Ramos (cell line): Measurements from ENCODE around the gene ANKS6.

ENCODE experiments used
- in situ Hi-C: fragments of 300-500 bp; cut with MboI; formaldehyde crosslinking; loops from one replicate; pipeline ENCODE4 v1.14.3; 2022; ENCODE audit warnings: low sequenced_read_pairs; ENCODE audit not compliant: unreplicated experiment

ANKS6 gene

GRCh38 chr9:98794802-98795201, 1.6 kb downstream of the ANKS6 start:
- in situ Hi-C loops, result loop anchor here (25.0 kb wide), 4 partner anchors 258 to 883 kb away; partner anchors contain the start of genes NANS and TRMO

- in situ Hi-C loops, result loop anchor here (25.0 kb wide), 4 partner anchors 256 to 881 kb away; partner anchors contain the start of genes NANS and TRMO
Observed at GRCh38 chr9:98793031-98793430, 3.3 kb downstream of the ANKS6 start.

DNA sequence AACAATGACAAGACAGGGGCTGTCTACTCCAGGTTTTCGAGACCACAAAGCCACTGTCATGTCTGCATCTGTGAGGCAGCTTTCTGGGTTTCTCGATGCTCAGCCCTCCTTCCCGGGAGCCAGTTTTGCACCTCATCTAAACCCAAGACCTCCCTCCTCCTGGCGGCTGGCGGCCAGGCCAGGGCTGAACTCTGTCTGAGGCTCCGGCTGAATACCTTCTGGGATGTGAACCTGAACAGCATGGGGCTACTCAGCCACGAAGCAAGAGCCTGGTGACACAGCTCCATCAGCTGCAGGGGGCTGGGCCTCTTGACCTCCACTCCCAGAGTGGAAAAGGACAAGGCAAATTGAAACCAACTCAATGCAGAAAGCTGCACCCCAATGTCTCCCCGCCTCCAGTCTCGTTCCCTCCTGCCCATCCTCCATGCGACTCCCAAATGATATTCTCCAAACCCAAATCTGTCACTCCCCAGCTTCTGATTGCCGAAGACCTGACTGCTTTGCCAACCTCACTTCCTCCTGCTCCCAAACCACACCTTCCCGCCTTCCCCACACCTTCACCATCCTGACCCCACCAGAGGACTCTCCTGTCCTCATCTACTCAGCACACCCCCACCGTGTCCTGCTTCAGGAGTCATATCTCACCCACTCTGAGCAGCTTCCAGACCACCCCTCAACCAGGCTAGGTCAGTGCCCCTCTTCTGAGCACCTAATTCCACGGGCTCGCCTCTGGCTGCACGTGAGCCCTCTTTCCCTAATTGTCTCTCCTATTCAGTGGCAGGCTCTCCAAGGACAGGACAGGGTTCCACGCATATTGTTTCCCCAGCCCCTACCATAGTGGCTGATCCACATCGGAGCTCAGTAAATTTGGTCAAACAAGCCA, 4.5 kb downstream of the ANKS6 start:
- in situ Hi-C loops, result loop anchor here (25.0 kb wide), 4 partner anchors 255 to 880 kb away; partner anchors contain the start of genes NANS and TRMO

DNA sequence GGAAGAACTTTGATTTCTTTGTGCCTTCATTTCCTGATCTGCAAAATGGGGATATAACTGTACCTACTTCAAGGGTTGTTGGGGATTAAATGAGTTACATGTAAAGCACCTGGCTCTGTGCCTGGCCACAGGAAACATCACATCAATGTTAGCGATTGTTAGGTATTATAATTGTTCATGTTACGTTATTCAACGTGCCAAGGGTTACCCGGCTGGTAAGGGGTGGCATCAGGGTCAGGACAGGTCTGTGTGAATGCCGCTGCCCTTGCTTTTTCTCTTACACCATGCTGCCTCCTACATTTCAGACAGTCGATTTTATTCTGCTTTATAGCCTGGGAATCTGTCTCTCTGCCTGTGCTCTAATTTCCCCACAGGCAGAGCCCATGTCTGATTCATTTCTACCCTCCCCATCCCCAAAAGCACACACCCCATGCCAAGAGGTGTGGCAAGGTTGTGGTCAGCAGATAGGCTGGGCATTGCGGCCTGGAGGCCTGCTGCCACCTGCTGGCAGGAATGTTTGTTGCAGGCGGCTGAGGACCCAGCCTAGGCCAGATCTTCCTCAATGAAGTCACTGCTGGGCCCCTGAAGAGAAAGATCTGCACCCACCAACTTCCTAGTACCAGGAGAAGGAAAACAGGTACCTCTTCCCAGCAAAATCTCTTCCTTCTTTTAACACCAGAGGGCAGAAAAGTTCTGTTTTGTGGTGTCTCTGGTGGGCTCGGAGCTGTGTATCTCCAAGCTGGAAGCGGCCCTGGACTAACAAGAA, 5.3 kb downstream of the ANKS6 start:
- in situ Hi-C loops, result loop anchor here (25.0 kb wide), 4 partner anchors 254 to 879 kb away; partner anchors contain the start of genes NANS and TRMO

DNA sequence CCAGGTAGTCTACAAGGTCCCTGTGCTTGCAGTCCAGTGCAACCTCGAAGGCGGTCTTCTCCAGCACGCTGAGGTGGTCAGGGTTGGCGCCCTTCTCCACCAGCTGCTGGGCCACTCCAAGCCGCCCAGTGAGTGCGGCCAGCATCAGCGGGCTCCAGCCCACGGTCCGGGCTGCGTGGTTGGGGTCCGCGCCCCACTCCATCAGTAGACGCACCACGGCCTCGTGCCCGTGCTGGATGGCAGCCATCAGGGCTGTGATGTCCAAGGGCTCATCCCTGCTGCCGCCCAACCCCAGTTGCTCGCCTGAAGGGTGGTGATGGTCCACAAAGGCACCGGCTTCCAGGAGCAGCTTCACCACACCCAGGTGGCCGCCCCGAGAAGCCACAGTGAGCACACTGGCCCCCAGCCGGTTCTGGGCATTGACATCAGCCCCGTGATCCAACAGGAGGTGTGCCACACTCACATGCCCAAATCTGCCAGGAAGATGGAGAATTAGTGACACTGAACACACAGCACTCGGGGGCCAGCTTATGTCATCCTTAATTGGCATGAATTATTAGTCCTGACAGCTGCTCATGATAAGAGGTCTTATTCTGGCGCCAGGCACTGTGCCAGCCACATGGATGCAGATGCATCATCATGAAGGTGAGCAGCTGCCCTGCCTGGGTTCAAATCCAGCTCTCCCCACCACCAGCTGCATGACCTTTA, 6.1 kb downstream of the ANKS6 start:
- in situ Hi-C loops, result loop anchor here (25.0 kb wide), 4 partner anchors 253 to 878 kb away; partner anchors contain the start of genes NANS and TRMO

GRCh38 chr9:98789483-98790133, 6.7 kb downstream of the ANKS6 start:
- in situ Hi-C loops, result loop anchor here (25.0 kb wide), 4 partner anchors 252 to 877 kb away; partner anchors contain the start of genes NANS and TRMO

- in situ Hi-C loops, result loop anchor here (25.0 kb wide), 4 partner anchors 251 to 876 kb away; partner anchors contain the start of genes NANS and TRMO
Observed at GRCh38 chr9:98787766-98788335, 8.5 kb downstream of the ANKS6 start.

- in situ Hi-C loops, result loop anchor here (25.0 kb wide), 4 partner anchors 250 to 875 kb away; partner anchors contain the start of genes NANS and TRMO
Observed at GRCh38 chr9:98786750-98787510, 9.4 kb downstream of the ANKS6 start.

DNA sequence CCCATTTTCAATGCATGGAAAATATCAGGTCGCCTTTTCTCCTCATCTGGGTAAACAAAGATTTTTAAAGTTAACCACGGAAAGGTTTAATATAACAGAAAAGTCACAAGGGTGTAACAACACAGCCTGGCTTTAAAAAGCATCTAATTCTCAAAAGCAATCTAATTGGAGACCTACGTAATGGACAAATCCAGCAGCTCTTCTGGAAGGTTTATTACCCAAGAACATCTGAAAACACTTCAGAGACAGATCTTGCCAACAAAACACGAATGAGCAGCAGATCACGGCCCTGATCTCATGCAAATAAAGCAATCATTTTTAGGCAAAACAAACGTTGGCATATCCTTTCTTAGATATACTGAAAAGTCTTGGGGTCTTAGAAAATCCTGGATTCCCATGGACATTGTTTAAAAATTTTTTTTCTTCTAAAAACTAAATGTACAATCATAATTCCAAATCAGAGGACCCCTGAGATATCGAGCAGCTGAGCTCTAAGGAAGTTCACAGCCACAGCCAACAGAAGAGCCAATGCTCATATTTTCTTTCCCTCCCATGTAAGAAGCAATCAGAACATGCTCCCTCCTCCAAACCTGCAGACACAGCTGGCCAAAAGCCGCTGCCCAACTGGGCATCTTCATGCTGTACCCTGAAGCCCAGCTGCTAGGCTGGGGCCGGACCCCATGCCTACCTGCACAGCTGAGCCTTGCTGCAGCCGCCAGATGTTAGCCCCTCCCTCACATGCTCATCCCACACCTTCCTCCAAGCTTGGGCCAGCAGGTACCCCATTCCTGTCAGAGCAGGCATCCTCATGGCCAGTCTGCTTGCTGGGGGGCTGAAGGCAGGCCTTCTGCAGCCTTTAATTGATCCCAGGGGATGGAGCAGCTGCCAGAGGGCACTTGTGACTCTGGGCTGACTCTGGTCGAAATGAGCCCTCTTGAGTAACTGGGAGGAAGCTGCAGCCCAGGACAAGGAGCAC, 11.2 kb downstream of the ANKS6 start:
- in situ Hi-C loops, result loop anchor here (25.0 kb wide), 4 partner anchors 248 to 873 kb away; partner anchors contain the start of genes NANS and TRMO

- in situ Hi-C loops, result loop anchor here (25.0 kb wide), 4 partner anchors 246 to 871 kb away; partner anchors contain the start of genes NANS and TRMO
Observed at GRCh38 chr9:98783518-98784226, 12.7 kb downstream of the ANKS6 start.

DNA sequence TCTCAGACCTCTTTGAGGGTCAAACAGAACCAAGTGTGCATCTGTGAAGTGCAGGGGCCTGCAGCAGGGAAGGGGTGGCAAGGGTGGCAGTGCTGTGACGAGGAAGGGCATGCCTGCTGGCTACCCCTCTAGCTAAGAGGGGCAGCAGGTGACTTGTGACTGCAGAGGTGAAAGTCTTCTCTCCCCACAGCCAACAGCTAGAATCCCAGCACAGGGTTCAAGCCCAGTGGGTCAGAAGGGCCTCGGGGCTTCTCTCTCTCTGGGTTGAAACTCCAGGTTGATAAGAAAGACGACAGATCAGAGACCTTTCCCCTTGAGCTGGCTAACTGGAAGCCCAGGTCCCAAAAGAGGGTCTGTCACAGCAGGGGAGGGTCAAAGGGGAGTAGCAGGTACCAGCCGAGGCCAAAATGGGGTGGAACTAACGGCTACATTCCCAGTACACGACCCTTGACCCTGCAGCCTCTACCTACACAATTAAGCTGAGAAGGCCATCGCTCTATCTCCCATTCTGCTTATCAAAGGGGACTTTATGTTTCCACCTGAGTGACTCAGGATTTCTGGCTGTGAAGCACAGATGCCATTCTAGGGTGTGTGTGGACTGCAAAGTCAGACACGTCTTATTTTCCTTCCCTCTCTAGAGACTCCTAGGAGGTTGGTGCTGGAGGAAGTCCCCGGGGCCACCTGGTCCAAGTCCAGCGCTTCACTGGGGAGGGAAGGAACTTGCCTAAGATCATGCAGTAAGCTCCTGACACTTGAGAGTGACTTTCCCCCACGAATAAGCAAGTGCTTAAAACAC, 14.6 kb downstream of the ANKS6 start:
- in situ Hi-C loops, result loop anchor here (25.0 kb wide), 4 partner anchors 244 to 869 kb away; partner anchors contain the start of genes NANS and TRMO

DNA sequence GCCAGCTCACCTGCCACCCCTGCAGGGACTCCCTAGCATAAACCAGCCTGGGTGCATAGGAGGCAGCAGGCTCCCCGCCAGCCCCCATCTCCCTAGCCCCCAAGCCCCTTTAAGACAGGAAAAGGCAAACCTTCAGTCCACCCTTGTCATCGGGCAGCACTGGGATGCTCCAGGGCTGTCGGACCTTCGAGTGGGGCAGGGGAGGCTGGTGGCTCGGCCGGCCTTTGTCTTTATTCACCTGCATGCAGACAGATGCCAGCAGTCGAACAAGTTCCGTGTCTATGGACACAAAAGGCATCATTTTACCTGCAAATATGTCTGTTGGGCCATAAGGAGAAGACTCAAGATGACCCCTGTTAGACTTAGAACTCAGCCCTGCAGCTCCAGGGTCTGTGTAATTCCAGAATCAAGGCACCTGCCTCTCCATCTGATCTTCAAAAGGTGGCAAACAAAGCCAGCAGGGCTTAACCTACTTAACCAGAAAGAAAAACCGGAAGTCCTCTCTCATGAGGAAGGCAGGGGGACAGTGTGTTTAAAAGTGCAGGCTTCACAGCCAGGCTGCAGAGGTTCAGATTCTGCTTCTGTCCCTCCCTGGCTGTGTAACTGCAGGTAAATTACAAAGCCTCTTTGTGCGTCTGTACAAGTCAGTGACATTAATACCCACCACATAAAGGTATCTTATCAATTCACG, 16.2 kb downstream of the ANKS6 start:
- in situ Hi-C loops, result loop anchor here (25.0 kb wide), 4 partner anchors 243 to 868 kb away; partner anchors contain the start of genes NANS and TRMO

DNA sequence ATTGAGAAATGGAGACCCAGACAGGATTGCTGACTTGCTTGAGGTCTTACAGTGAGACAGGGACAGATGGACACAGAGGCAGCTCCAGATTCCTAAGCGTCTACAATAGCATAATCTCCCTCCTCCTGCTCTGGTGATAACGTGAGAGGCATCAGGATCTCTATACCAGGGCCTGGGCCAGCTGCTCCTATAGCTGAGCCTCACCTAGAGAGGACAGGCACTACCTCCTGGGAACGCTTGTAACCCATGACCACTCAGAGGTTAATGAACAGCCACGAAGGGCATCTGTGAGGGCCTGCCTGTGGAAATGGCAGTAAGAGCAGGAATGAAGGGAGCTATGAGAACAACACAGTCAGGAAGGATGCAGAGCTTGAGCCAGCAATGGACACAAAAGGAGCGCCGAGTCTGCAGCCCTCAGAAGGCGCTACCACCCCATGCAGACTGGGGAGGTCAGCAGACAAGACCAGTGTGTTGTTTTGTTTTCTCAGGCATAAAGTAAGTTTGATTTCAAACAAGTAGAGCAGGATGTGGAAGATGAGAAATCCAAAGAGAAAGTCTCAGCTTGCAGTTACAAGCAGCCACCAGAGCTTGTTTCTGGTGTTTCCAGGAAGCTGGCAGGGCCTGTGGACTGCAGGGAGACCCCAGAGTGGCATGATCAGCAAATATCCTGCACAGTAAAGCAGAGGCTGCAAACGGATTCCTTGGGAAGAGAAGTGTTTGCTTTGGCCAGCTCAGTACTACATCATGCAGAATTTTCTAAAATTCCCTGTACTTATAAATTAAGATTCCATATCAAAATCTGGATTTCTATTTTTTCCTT, 17.4 kb downstream of the ANKS6 start:
- in situ Hi-C loops, result loop anchor here (25.0 kb wide), 4 partner anchors 242 to 867 kb away; partner anchors contain the start of genes NANS and TRMO

GRCh38 chr9:98778251-98778650, 18.1 kb downstream of the ANKS6 start:
- in situ Hi-C loops, result loop anchor here (25.0 kb wide), 4 partner anchors 241 to 866 kb away; partner anchors contain the start of genes NANS and TRMO
